GM12875 (cell line): ENCODE results near the gene CALN1.

ENCODE experiments used
- H3K4me3 ChIP-seq: one replicate; pipeline ENCODE4 v1.5.1; 2011; ENCODE audit warnings: low read depth, low read length, control low read depth
- TF ChIP-seq, protein P1 (sequence below): IDR thresholded peaks from 2 replicates; pipeline ENCODE4 v1.5.1; 2011; ENCODE audit warnings: low read depth, mild to moderate bottlenecking, control low read depth, inconsistent platforms, low read length, moderate library complexity, borderline replicate concordance; ENCODE audit not compliant: insufficient read depth

CALN1 gene

DNA sequence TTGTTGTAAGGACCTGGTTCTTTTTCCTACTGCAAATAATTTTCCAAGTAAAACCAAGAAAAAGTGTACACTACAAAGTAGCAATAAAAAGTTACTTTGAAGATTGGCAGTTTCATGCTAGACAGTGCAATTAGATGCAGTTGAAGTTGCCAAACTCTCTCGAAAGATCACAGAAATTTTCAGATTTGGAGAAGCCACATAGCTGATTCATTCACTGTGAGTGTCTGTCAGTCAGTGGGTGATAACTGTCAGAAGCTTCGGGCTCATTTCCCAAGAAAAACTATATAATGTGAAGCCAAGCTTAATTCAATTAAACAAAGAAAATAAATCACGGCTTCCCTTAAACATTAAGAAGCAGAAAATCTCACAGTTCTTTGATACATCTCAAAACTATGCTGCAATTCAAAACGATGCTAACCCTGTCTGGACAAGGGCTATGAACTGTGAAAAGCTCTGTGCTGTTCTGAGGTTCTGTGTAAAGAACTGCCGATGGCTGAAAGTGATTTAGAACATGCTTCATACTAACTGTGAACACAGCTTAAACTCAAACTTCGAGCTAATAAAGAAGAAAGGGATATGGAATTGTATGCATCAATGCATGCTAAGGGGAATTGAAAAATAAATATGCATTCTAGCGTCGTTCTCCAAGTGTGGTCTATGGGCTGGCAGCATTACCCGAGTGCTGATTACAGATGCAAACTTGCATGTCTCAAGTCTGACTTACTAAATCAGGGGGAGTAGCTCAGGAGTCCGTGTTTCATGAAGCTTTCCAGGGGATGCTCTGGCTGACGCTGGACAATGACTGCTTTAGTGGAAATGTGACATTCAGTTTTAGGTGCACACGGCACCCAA is 557.4 kb downstream of the CALN1 start:
- TF ChIP-seq, protein P1, sequence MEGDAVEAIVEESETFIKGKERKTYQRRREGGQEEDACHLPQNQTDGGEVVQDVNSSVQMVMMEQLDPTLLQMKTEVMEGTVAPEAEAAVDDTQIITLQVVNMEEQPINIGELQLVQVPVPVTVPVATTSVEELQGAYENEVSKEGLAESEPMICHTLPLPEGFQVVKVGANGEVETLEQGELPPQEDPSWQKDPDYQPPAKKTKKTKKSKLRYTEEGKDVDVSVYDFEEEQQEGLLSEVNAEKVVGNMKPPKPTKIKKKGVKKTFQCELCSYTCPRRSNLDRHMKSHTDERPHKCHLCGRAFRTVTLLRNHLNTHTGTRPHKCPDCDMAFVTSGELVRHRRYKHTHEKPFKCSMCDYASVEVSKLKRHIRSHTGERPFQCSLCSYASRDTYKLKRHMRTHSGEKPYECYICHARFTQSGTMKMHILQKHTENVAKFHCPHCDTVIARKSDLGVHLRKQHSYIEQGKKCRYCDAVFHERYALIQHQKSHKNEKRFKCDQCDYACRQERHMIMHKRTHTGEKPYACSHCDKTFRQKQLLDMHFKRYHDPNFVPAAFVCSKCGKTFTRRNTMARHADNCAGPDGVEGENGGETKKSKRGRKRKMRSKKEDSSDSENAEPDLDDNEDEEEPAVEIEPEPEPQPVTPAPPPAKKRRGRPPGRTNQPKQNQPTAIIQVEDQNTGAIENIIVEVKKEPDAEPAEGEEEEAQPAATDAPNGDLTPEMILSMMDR: no peak

DNA sequence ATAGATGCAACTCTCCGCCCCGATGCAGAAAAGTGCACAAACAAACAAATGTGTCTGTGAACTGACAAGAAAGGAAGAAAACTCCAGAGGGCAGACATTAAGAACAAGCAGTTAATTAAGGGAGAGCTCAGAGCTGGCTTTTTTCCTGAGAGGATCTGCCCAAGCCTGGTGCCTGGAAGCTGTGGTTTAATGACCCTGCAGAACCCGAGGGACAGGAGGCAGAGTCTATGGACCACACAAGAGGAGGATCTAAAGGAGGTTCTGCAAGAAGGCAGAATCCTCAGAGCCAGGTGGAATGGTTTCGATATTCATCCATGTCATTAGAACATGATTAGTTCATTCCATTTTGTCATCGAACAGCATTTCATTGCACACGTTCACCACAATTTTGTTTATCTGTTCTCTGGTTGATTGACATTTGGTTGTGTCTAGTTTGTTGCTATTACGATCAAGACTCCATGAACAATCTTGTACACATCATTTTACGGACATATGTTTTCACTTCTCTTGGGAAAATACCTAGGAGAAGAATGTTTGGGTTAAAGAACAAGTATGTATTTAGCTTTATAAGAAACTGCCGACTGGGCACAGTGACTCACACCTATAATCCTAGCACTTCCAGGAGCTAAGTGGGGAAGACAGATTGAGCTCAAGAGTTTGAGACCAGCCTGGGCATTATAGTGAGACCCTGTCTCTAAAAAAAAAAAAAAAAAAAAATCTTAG is 560.2 kb downstream of the CALN1 start:
- TF ChIP-seq, protein P1: no peak
- no peak overlapping the region for H3K4me3 ChIP-seq

More for the DNA sequence above, 557.4 kb downstream of the CALN1 start:
- no peak overlapping the region for H3K4me3 ChIP-seq

DNA sequence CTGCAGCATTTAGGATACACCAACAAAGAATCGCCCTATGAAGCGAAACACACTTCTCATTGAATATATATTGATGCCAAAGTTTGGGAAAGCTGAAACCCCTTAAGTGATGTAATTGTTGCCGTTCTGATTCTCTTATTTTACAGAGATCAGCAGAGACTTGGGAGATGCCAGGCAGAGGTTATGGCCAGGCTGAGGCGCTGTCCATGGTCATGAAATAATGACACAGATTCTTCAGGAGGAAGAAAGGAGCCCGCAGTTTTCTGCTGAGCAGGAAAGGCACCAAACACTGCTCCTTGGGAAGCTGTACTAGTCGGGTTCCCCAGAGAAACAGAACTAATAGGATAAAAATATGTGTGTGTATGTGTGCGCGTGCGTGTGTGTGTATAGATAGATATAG is 566.0 kb downstream of the CALN1 start:
- TF ChIP-seq, protein P1: no peak
- H3K4me3 ChIP-seq: no peak overlapping the region

DNA sequence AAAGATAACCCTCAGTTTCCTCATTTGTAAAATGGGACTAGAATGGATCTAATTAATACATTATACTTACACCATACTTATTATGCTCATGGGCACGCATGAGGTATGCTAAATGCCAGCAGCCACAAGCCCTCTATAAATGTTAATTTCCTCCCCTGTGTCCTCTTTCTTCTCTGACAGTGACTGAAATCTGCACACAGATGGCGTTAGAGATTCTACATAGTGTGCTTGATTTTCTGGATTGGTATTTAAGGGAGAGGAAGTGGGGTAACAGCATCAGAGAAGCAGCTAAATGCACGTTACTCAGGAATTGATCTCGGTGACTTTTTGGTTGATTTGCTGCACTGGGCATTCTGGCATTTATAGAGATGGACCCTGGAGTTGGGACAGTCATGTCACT is 568.5 kb downstream of the CALN1 start:
- no peak overlapping the region for H3K4me3 ChIP-seq
- TF ChIP-seq, protein P1: no peak

DNA sequence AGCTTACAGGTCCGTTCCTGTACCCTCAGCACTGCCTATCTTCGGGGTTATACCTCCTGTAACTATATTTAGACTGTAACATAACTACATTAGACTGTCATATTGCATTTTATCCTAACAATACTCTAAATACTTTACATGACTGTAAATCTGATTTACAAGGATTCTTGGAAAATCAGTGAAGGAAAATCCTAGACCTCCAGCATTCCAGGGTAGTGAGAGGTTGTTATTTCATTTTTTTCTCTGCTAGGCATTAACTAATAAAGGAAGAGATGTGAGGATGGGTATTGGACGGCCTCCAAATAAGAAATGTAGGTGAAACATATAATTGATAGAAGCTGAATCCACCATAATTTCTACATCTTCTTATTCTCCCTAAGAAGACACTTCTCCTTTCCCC is 569.4 kb downstream of the CALN1 start:
- no peak overlapping the region for H3K4me3 ChIP-seq
- TF ChIP-seq, protein P1: no peak

DNA sequence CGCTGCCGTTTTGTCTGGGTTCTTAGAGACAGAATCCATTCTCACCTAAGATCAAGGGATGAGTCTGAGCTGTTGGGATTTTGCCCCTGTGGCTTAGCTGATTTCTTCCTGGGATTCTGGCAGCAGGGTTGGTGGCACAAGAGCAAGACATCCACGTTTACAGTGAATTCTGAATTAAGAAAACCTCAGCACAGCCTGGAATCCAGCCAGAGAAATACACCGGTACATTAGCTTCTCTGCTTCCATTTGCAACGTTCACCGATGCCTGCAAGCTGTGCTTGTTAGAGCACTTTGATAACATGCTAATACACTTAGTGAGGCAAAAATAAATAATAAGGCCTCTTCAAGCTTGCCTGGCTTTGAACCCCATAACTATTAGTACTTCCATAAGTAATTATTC is 569.8 kb downstream of the CALN1 start:
- TF ChIP-seq, protein P1: no peak
- H3K4me3 ChIP-seq: no peak overlapping the region

DNA sequence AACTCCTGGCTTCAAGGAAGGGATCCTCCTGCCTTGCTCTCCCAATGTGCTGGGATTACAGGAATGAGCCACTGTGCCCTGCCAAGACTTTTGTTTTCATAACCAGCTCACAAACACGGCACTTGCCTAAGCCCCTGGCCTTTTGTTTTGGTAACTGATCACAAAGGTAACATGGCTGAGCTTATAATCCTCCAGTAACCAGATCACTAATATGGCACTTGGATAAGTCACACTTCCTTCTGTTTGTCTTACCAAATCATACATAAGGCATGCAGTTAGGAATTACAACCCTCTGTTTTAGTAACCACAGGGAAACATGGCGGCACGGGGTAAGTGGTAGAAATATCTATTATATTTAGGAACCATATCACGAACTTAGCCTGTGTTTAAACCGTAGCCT is 577.1 kb downstream of the CALN1 start:
- H3K4me3 ChIP-seq: no peak overlapping the region
- TF ChIP-seq, protein P1: no peak
